RWPE2 (cell line): ENCODE results near the gene NUP160.

Experiments
- ATAC-seq: fragments of 200-7000 bp; cut with Tn5 transposase; 3 replicates; pipeline ENCODE4 v1.9.1; 2021; ENCODE audit warnings: low read depth
- DNase-seq: peaks from one replicate; pipeline ENCODE4 v3.0.0-alpha.2; 2020; ENCODE audit warnings: low spot score
- H3K27ac ChIP-seq: fragments of 450-650 bp; 2 replicates; pipeline ENCODE4 v1.5.1; 2017; ENCODE audit warnings: mild to moderate bottlenecking; ENCODE audit not compliant: poor library complexity, severe bottlenecking
- H3K27me3 ChIP-seq: fragments of 250-450 bp; sonication (Bioruptor Pico); 2 replicates; pipeline ENCODE4 v1.5.1; 2021; ENCODE audit warnings: mild to moderate bottlenecking, moderate library complexity; ENCODE audit not compliant: insufficient read depth, poor library complexity, severe bottlenecking
- H3K36me3 ChIP-seq: fragments of 250-450 bp; sonication (Bioruptor Pico); 2 replicates; pipeline ENCODE4 v1.5.1; 2020; ENCODE audit warnings: low read depth, mild to moderate bottlenecking, moderate library complexity
- H3K4me1 ChIP-seq: fragments of 250-450 bp; sonication (Bioruptor Pico); 2 replicates; pipeline ENCODE4 v1.5.1; 2021; ENCODE audit warnings: mild to moderate bottlenecking, moderate library complexity; ENCODE audit not compliant: insufficient read depth, poor library complexity, severe bottlenecking
- H3K4me3 ChIP-seq: fragments of 250-450 bp; sonication (Bioruptor Pico); 2 replicates; pipeline ENCODE4 v1.5.1; 2021; ENCODE audit warnings: mild to moderate bottlenecking, moderate library complexity; ENCODE audit not compliant: severe bottlenecking
- H3K9me3 ChIP-seq: fragments of 250-450 bp; sonication (Bioruptor Pico); 2 replicates; pipeline ENCODE4 v1.5.1; 2021; ENCODE audit warnings: mild to moderate bottlenecking, moderate library complexity; ENCODE audit not compliant: severe bottlenecking
- CTCF ChIP-seq: fragments of 450-650 bp; IDR thresholded peaks from one replicate; pipeline ENCODE4 v1.5.1; 2017; ENCODE audit warnings: mild to moderate bottlenecking, moderate library complexity; ENCODE audit not compliant: poor library complexity, severe bottlenecking

Gene NUP160

GRCh38 chr11:47854667-47855066 is 6.5 kb upstream of the NUP160 start:
- Histone ChIP-seq H3K4me3 (no peak overlapping the region), H3K27ac (no peak overlapping the region), H3K27me3 (no peaks in the 10 kb centered on the region), H3K4me1 (no peaks in the 10 kb centered on the region), H3K9me3 (no peaks in the 10 kb centered on the region), H3K36me3 (no peaks in the 10 kb centered on the region)
- DNase-seq (no peak), ATAC-seq (no peak)
- TF ChIP-seq CTCF: no peak

GRCh38 chr11:47852053-47852452 is 3.9 kb upstream of the NUP160 start:
- no peak for ATAC-seq
- peaks cover 3% of the 10 kb centered on the region for H3K4me1 ChIP-seq

GRCh38 chr11:47850337-47850736 is 2.2 kb upstream of the NUP160 start:
- peaks cover 7% of the 10 kb centered on the region for H3K4me1 ChIP-seq
- DNase-seq: no peak
- no peak for ATAC-seq
- H3K4me3 ChIP-seq: no peak overlapping the region
- TF ChIP-seq CTCF: no peak
- peaks cover 19% of the 10 kb centered on the region for H3K36me3 ChIP-seq
- H3K27ac ChIP-seq: no peak overlapping the region
- H3K27me3 ChIP-seq: no peaks in the 10 kb centered on the region
- H3K9me3 ChIP-seq: no peaks in the 10 kb centered on the region

More at GRCh38 chr11:47852053-47852452, 3.9 kb upstream of the NUP160 start:
- no peaks in the 10 kb centered on the region for H3K27me3 ChIP-seq
- H3K36me3 ChIP-seq: peaks cover 2% of the 10 kb centered on the region
- no peak overlapping the region for H3K27ac ChIP-seq
- no peaks in the 10 kb centered on the region for H3K9me3 ChIP-seq
- TF ChIP-seq CTCF: no peak
- DNase-seq: no peak
- H3K4me3 ChIP-seq: no peak overlapping the region

- no peaks in the 10 kb centered on the region for H3K27me3 ChIP-seq
- no peak for TF ChIP-seq CTCF
- peak overlapping the region; percentile 39 for H3K27ac ChIP-seq
- ATAC-seq (peak; percentile 8; the same call in 1 of the 3 replicates), DNase-seq (no peak)
- H3K4me1 ChIP-seq: peaks cover 7% of the 10 kb centered on the region
- H3K4me3 ChIP-seq: peak overlapping the region; percentile 72
- peaks cover 36% of the 10 kb centered on the region for H3K36me3 ChIP-seq
- no peaks in the 10 kb centered on the region for H3K9me3 ChIP-seq
Measured at GRCh38 chr11:47848700-47849155, 578 bp upstream of the NUP160 start.

GRCh38 chr11:47847537-47847891 is 636 bp downstream of the NUP160 start:
- DNase-seq (no peak), ATAC-seq (no peak)
- no peaks in the 10 kb centered on the region for H3K9me3 ChIP-seq
- H3K36me3 ChIP-seq: peaks cover 48% of the 10 kb centered on the region
- H3K4me3 ChIP-seq: peak overlapping the region; percentile 72
- TF ChIP-seq CTCF: no peak
- no peaks in the 10 kb centered on the region for H3K27me3 ChIP-seq
- H3K27ac ChIP-seq: peak overlapping the region; percentile 39
- H3K4me1 ChIP-seq: peaks cover 7% of the 10 kb centered on the region
